ENCODE measurements around the gene FUT3.

FUT3 gene

GRCh38 chr19:5851302-5851701 is at the start of gene FUT3:
Gene FUT3 (minus strand): TSS chr19:5851449.
- no peak for DNase-seq (ENCODE audit: insufficient read length, low spot score)
- FAIRE-seq, result no peak

GRCh38 chr19:5900976-5901375 is 49.7 kb upstream of the FUT3 start:
- no peak for TF ChIP-seq CTCF (IDR thresholded peaks at IDR 0.05; ENCODE audit: insufficient read depth, missing control alignments)
- DNase-seq (ENCODE audit: insufficient read length, low spot score) (no peak), FAIRE-seq (no peak)

More at GRCh38 chr19:5851302-5851701, at the start of gene FUT3:
- TF ChIP-seq CTCF (IDR thresholded peaks at IDR 0.05; ENCODE audit: insufficient read depth, missing control alignments), result no peak

- FAIRE-seq, result no peak
- no peak for TF ChIP-seq CTCF (IDR thresholded peaks at IDR 0.05; ENCODE audit: insufficient read depth, missing control alignments)
- no peak for DNase-seq (ENCODE audit: insufficient read length, low spot score)
Measured at GRCh38 chr19:5899728-5900526, 48.7 kb upstream of the FUT3 start.

GRCh38 chr19:5897189-5897969 is 46.1 kb upstream of the FUT3 start:
- TF ChIP-seq CTCF (IDR thresholded peaks at IDR 0.05; ENCODE audit: insufficient read depth, missing control alignments), result no peak
- FAIRE-seq (no peak), DNase-seq (ENCODE audit: insufficient read length, low spot score) (no peak)

- TF ChIP-seq CTCF (IDR thresholded peaks at IDR 0.05; ENCODE audit: insufficient read depth, missing control alignments), result no peak
- no peak for FAIRE-seq
- no peak for DNase-seq (ENCODE audit: insufficient read length, low spot score)
Measured at GRCh38 chr19:5896365-5897076, 45.3 kb upstream of the FUT3 start.

GRCh38 chr19:5895890-5896289 is 44.6 kb upstream of the FUT3 start:
- TF ChIP-seq CTCF (IDR thresholded peaks at IDR 0.05; ENCODE audit: insufficient read depth, missing control alignments), result no peak
- FAIRE-seq, result no peak

More at GRCh38 chr19:5895890-5896289, 44.6 kb upstream of the FUT3 start:
- DNase-seq (ENCODE audit: insufficient read length, low spot score), result no peak

Measured in D721Med (cell line).